Small intestine (tissue), 7 donors: ENCODE results near the gene DDX39B. TPM values are rescaled to one million over a fixed set of nuclear protein-coding genes. Genes with fewer than 3 reads are reported as not detected.

Experiments used
- DNase-seq, 2 donors: peaks; one replicate each; pipeline versions ENCODE4 v3.0.0 to v3.0.0-alpha.2; 2013
- FAIRE-seq: peaks from 2 replicates; lab custom pipeline; 2012; peaks lifted over from hg19 to GRCh38; lab: Jason Lieb, UNC
- H3K27ac ChIP-seq, 3 donors: one replicate each; pipeline ENCODE4 v1.5.1; 2013; ENCODE audit warnings: low read length in 2 of 3, mild to moderate bottlenecking in 2 of 3, control low read depth in 1 of 3, inconsistent platforms in 1 of 3, low read depth in 1 of 3, moderate library complexity in 1 of 3
- H3K27me3 ChIP-seq, 3 donors: one replicate each; pipeline ENCODE4 v1.6.1; 2013; ENCODE audit warnings: low read length in 3 of 3, inconsistent platforms in 1 of 3; ENCODE audit not compliant: control insufficient read depth in 3 of 3, insufficient read depth in 3 of 3
- H3K36me3 ChIP-seq, 3 donors: one replicate each; pipeline ENCODE4 v1.6.1; 2013; ENCODE audit warnings: low read length in 3 of 3, inconsistent platforms in 1 of 3, low read depth in 1 of 3, mild to moderate bottlenecking in 1 of 3, moderate library complexity in 1 of 3; ENCODE audit not compliant: control insufficient read depth in 3 of 3, insufficient read depth in 2 of 3
- H3K4me1 ChIP-seq, 3 donors: one replicate each; pipeline ENCODE4 v1.6.1; 2013; ENCODE audit warnings: low read length in 2 of 3, inconsistent platforms in 1 of 3, low read depth in 1 of 3, mild to moderate bottlenecking in 1 of 3, moderate library complexity in 1 of 3; ENCODE audit not compliant: control insufficient read depth in 3 of 3, insufficient read depth in 2 of 3
- H3K4me3 ChIP-seq, 3 donors: one replicate each; pipeline ENCODE4 v1.5.1; 2013; ENCODE audit warnings: low read length in 3 of 3, control low read depth in 1 of 3, inconsistent platforms in 1 of 3, low read depth in 1 of 3, mild to moderate bottlenecking in 1 of 3, moderate library complexity in 1 of 3
- H3K9me3 ChIP-seq, 2 donors: one replicate each; pipeline ENCODE4 v1.6.1; 2013; ENCODE audit warnings: low read depth in 1 of 2, low read length in 1 of 2; ENCODE audit not compliant: control insufficient read depth in 2 of 2, insufficient read depth in 1 of 2
- WGBS, 3 donors: extraction: QIAGEN DNeasy Blood & Tissue Kit; methylation state at CpG; one replicate each; pipeline ENCODE4 v1.1.7; 2013; 5-methylcytosine and 5-hydroxymethylcytosine counted together
- polyA plus RNA-seq, 4 donors: library from polyadenylated mRNA; stranded (reverse) in 3 of 4; unstranded in 1 of 4; fragments of 200-250 nt in 3 of 4; fragments of 120-200 nt in 1 of 4; gene quantifications; one replicate each; pipeline versions ENCODE4 v1.2.1 to v1.2.3, GENCODE V29; 2013
- donor health status: healthy with polysubstance abuse.
- donor health status: control.
- donor health status: control.
- donor health status: Bipolar disorder and iron deficiency.
- donor health status: healthy.

The DDX39B gene
- polyA plus RNA-seq, 4 donors: 307 to 440 (median 358) TPM

DNA sequence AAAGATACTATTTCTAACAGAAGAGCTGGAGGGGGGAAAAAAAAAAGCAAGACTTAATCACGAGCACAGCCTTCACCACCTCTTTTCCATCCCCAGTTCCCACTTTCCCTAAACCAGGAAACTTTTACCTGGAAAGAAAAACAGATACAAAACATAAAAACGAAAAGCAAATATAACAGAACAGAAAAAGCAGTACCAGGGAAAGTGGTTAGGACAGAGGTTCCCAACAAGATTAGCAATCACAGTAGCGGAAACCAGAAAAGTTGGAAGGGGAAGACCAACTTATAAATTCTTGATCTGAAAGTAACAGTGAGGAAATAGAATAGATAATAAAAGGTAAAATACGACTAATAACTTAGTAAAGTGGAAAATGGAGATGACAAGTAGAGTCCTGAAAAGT is 1.2 kb downstream of the DDX39B start:
- H3K4me1 ChIP-seq: peaks cover 0 to 23% (median 4%) of the 10 kb centered on the region in 3 donors
- peak overlapping the region; percentile 92 to 94 (median 92) for H3K27ac ChIP-seq
- H3K4me3 ChIP-seq: peak overlapping the region; percentile 37 to 86 (median 82)
- no peaks in the 10 kb centered on the region for H3K9me3 ChIP-seq
- FAIRE-seq (no peak), DNase-seq (no peak)
- peaks cover 16 to 36% (median 19%) of the 10 kb centered on the region in 3 donors for H3K36me3 ChIP-seq
- 4 to 8% (median 6%) methylated on average over 4 of the region's 4 CpGs for WGBS, 3 donors
- no peaks in the 10 kb centered on the region for H3K27me3 ChIP-seq

DNA sequence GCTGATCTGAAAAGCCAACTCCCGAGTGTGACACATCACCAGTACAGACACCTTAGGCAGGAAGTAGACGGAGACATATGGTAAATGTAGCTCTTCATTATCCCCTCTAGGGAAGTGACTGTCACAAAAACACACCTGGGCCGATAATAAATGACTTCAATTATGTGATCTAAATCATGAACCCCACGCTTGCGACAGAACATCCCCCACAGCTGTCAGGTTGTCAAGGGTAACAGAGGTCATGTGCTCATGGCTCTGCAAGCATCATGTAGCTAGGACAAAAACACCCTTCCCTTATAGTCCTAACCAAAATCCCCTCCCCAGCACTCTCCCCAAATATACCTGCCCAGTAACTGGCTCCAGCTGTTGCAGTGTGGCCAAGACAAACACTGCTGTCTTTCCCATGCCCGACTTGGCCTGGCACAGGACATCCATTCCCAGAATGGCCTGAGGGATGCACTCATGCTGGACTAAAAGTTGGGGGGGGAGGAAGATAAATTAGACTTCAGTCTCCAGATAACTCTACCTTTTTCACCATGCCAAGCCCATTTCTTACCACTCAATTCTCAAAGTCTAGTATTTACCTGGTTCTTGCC is 2.9 kb downstream of the DDX39B start:
- FAIRE-seq: no peak
- Histone ChIP-seq H3K4me3 (peak overlapping the region in 1 of 3 donors; percentile 82), H3K9me3 (no peaks in the 10 kb centered on the region), H3K4me1 (peaks cover 0 to 23% (median 4%) of the 10 kb centered on the region in 3 donors), H3K27ac (no peak overlapping the region), H3K36me3 (peaks cover 31 to 52% (median 33%) of the 10 kb centered on the region in 3 donors), H3K27me3 (no peaks in the 10 kb centered on the region)
- no peak for DNase-seq
- WGBS, 3 donors: 26 to 53% (median 31%) methylated on average over 6 of the region's 6 CpGs

- Histone ChIP-seq H3K27me3 (no peaks in the 10 kb centered on the region), H3K4me3 (no peak overlapping the region), H3K9me3 (no peaks in the 10 kb centered on the region), H3K36me3 (peaks cover 53 to 71% (median 53%) of the 10 kb centered on the region in 3 donors), H3K4me1 (peaks cover 0 to 17% (median 4%) of the 10 kb centered on the region in 3 donors), H3K27ac (no peak overlapping the region)
- WGBS, 3 donors: 26 to 36% (median 27%) methylated on average over 2 of the region's 2 CpGs
- DNase-seq: no peak
- FAIRE-seq: no peak
Measured at GRCh38 chr6:31535538-31536324, 6.1 kb downstream of the DDX39B start.

DNA sequence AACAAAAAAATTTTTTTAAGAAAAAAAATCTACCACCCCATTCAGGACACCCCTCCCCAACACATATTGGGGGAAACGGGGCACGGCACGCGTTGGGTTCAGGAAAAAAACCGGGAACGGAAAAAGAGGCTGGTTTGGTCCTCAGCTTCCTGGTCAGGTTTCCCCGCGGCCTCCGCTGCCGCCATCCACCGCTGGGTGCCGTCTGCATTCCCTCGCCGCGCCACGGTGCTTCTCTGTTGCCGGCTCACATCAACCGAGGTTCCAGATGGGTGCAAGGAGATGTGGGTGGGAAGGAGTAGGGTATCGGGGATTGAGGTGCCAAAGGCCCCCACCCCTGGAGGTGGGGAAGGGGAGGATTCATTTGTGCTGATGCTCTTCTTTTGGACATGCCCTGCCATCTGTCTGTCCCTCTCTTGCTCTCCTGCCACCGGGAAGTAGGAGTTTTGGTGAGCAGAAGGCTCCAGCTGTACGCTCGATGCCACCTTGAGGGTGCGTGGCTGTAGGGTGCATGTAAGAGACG is 7.2 kb downstream of the DDX39B start:
- FAIRE-seq (no peak), DNase-seq (no peak)
- Histone ChIP-seq H3K4me1 (peaks cover 0 to 11% (median 0%) of the 10 kb centered on the region in 3 donors), H3K27ac (no peak overlapping the region), H3K27me3 (no peaks in the 10 kb centered on the region), H3K9me3 (no peaks in the 10 kb centered on the region), H3K4me3 (no peak overlapping the region), H3K36me3 (peaks cover 51 to 74% (median 56%) of the 10 kb centered on the region in 3 donors)
- 90 to 91% (median 90%) methylated on average over 24 of the region's 24 CpGs for WGBS, 3 donors

GRCh38 chr6:31534011-31534410 is 7.8 kb downstream of the DDX39B start:
- H3K4me1 ChIP-seq: peaks cover 0 to 9% (median 0%) of the 10 kb centered on the region in 3 donors
- no peaks in the 10 kb centered on the region for H3K27me3 ChIP-seq
- FAIRE-seq: no peak
- no peaks in the 10 kb centered on the region for H3K9me3 ChIP-seq
- no peak overlapping the region for H3K4me3 ChIP-seq
- no peak overlapping the region for H3K27ac ChIP-seq
- peaks cover 49 to 73% (median 54%) of the 10 kb centered on the region in 3 donors for H3K36me3 ChIP-seq
- WGBS, 3 donors: 88 to 94% (median 92%) methylated on average over 6 of the region's 6 CpGs
- DNase-seq: no peak

DNA sequence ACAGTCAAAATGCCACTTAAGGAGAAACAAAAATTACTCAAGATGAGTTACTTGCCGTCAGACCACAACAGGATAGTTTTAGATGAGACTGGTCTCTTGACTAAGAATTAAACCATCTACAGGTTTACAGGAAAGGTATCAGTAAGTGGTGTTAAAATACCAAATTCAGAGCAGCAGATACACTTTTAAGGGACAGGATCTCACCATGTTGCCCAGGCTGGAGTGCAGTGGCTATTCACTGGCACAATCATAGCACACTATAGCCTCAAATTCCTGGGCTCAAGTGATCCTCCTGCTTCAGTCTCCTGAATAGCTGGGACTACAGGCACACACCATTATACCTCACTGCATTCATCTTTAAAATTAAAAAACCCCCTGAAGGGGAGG is 8.4 kb downstream of the DDX39B start:
- FAIRE-seq: no peak
- Histone ChIP-seq H3K9me3 (no peaks in the 10 kb centered on the region), H3K4me1 (peaks cover 0 to 7% (median 0%) of the 10 kb centered on the region in 3 donors), H3K4me3 (no peak overlapping the region), H3K36me3 (peaks cover 49 to 72% (median 51%) of the 10 kb centered on the region in 3 donors), H3K27me3 (no peaks in the 10 kb centered on the region), H3K27ac (no peak overlapping the region)
- DNase-seq: no peak
- 67 to 74% (median 69%) methylated on average over 1 of the region's 1 CpG for WGBS, 3 donors

DNA sequence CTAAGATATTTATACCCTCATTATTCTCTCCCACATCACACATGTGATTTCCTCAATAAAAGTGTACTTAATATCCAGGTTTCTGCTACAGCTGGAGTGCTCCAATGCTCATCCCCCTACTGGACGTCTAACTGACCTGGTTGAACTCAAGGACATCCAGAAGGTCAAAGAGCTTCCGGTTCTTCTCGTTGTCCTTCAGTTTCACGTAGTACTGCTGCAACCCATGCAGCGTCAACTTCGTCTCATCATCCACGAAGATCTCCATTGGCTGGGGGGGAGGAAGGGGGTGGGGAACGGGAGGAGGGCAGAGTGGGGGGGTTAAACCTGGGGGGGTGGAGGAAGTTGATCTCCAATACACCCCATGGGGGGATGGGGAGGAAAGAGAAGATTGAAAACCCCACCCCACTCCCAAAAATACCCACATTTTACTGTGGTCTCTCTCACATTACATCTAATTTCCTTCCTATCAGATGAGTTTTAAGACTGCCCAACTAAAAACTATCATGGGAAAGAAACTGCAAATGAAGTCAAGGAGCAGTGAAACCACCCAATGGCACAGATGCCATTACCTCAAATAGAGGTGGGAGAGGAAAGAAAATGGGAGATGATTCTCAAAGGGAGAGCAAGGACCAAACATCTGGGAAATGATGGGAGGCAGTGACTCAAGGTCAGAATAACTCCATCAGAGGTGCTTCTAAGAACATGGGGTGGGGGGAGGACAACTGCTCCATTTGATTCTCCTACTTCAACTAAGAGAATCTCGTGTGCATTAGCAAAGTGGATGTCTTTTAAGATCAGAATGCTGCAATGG is 9.0 kb downstream of the DDX39B start:
- Histone ChIP-seq H3K4me1 (peaks cover 0 to 7% (median 0%) of the 10 kb centered on the region in 3 donors), H3K9me3 (no peaks in the 10 kb centered on the region), H3K36me3 (peaks cover 49 to 68% (median 50%) of the 10 kb centered on the region in 3 donors), H3K27me3 (no peaks in the 10 kb centered on the region), H3K27ac (no peak overlapping the region), H3K4me3 (no peak overlapping the region)
- no peak for FAIRE-seq
- 59 to 62% (median 62%) methylated on average over 9 of the region's 9 CpGs for WGBS, 3 donors
- DNase-seq: no peak
